Peyer's patch (tissue), 4 donors: ENCODE results near the gene MLXIPL. TPM values are rescaled to one million over a fixed set of nuclear protein-coding genes. Genes with fewer than 3 reads are reported as not detected.
"Not testable (repeated sequence)": the region's sequence is repeated elsewhere in the genome, so short reads cannot be mapped to it uniquely, and the experiment has no call there.

Experiments used
- DNase-seq, 3 donors: peaks; one replicate each; pipeline ENCODE4 v3.0.0-alpha.2; 2017 to 2019
- H3K27ac ChIP-seq, 4 donors: fragments of 200-600 bp; sonication (generic); one replicate each; pipeline ENCODE4 v1.5.1; 2016 to 2019
- H3K27me3 ChIP-seq, 2 donors: fragments of 200-600 bp; sonication (generic); one replicate each; pipeline ENCODE4 v1.5.1; 2019
- H3K36me3 ChIP-seq, 3 donors: fragments of 200-600 bp; sonication (generic); one replicate each; pipeline ENCODE4 v1.5.1; 2016 to 2019
- H3K4me1 ChIP-seq, 4 donors: fragments of 200-600 bp; sonication (generic); one replicate each; pipeline ENCODE4 v1.5.1; 2016 to 2019
- H3K4me3 ChIP-seq, 4 donors: fragments of 200-600 bp; sonication (generic); 1 replicate in 3 of 4; 2 replicates in 1 of 4; pipeline ENCODE4 v1.5.1; 2016 to 2019; ENCODE audit warnings: mild to moderate bottlenecking in 1 of 4
- H3K9me3 ChIP-seq, 4 donors: fragments of 200-600 bp; sonication (generic); one replicate each; pipeline ENCODE4 v1.5.1; 2016 to 2019; ENCODE audit warnings: mild to moderate bottlenecking in 1 of 4
- CTCF ChIP-seq, 6 experiments: fragments of 450-650 bp in 4 of 6; fragments of 200-600 bp in 2 of 6; sonication (generic) in 1 of 6; IDR thresholded peaks; one replicate each; pipeline ENCODE4 v1.5.1; 2017 to 2019; ENCODE audit warnings: antibody characterized with exemption in 6 of 6, mild to moderate bottlenecking in 3 of 6, moderate library complexity in 1 of 6
- POLR2A ChIP-seq, 2 donors: fragments of 450-650 bp; IDR thresholded peaks; one replicate each; pipeline ENCODE4 v1.5.1; 2017; ENCODE audit warnings: antibody characterized with exemption in 2 of 2, mild to moderate bottlenecking in 2 of 2, moderate library complexity in 2 of 2
- total RNA-seq, 4 donors: library from RNA; depleted of rRNA; stranded (reverse); fragments of >200 nt; gene quantifications; one replicate each; pipeline ENCODE4 v1.1.0, GENCODE V29; 2016

The MLXIPL gene
- total RNA-seq, 4 donors from 2014 or later: 114 to 465 (median 293) TPM

GRCh38 chr7:73582664-73583202 lies 41.6 kb downstream of the MLXIPL start:
- TF ChIP-seq CTCF (IDR thresholded peaks at IDR 0.05) (no peak), POLR2A (IDR thresholded peaks at IDR 0.05) (no peak)
- H3K9me3 ChIP-seq: no peaks in the 10 kb centered on the region
- no peak for DNase-seq
- no peaks in the 10 kb centered on the region for H3K27me3 ChIP-seq
- H3K4me3 ChIP-seq: no peak overlapping the region
- no peaks in the 10 kb centered on the region for H3K36me3 ChIP-seq
- H3K4me1 ChIP-seq: peaks cover 0 to 6% (median under 1%) of the 10 kb centered on the region in 4 donors
- no peak overlapping the region for H3K27ac ChIP-seq

DNA sequence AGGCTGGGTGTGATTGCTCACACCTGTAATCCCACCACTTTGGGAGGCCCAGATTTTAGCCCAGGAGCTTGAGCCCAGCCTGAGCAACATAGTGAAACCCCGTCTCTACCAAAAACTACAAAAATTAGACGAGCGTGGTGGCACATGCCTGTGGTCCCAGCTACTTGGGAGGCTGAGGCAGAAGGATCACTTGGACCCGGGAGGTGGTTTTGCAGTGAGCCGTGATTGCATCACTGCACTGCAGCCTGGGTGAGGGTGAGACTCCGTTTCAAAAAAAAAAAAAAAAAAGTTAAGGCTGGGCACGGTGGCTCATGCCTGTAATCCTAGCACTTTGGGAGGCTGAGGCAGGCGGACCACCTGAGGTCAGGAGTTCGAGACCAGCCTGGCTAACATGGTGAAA lies 43.3 kb downstream of the MLXIPL start:
- H3K9me3 ChIP-seq, H3K27me3 ChIP-seq, H3K27ac ChIP-seq, DNase-seq, H3K36me3 ChIP-seq, H3K4me3 ChIP-seq: not testable (repeated sequence)
- H3K4me1 ChIP-seq: peaks cover 0 to 23% (median 4%) of the 10 kb centered on the region in 4 donors

DNA sequence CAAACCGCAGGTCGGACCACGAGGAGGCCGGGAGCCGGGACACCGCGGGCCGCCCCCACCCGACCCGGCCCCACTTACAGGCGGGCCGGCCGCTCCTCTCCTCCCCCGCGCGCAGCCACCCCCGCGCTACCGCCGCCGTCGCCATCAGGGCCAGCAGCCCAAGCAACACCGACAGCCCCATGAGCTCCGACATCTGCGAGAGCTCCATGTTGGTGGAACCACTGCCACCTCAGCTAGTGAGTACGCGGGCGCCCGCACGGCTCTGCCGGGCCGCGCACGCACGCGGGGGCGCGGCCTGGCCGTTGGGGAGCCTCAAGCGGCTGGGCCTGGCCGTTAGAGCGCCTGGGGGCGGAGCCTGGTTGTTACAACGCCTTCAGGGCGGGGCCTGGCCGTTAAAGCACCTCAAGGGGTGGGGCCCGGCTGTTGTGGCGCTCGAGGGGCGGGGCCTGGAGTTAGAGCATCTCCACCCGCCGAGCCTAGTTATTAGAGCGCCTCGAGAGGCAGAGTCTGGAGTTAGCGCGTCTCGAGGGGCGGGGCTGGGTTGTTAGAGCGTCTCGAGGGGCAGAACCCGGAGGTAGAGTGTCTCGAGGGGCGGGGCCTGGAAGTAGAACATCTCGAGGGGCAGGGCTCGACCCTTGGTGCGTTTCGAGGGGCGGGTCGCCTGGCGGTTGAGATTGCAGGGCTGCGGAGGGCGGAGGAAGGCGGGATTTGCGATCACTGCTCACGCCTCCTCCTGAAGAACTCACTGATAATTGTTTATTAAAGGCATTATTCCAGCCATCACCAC lies 45.8 kb downstream of the MLXIPL start, which contains the start of gene TBL2:
TSS of gene TBL2 (minus strand) at position 238 of the 787 bp plus-strand sequence. CDS start at position 208, 30 bp downstream.
- peak within 1 kb of the TSS; percentile 90 to 94 (median 94) for H3K27ac ChIP-seq
- TF ChIP-seq CTCF (IDR thresholded peaks at IDR 0.05): peak in 3 of 6 experiments; percentile 7 to 16 (median 14)
- peak; percentile 80 to 90 for TF ChIP-seq POLR2A (IDR thresholded peaks at IDR 0.05)
- H3K4me3 ChIP-seq: peak within 1 kb of the TSS; percentile 88 to 100 (median 92)
- no peaks in the 10 kb centered on the region for H3K9me3 ChIP-seq
- H3K27me3 ChIP-seq: no peaks in the 10 kb centered on the region
- peaks cover 0 to 17% (median 0%) of the 10 kb centered on the region in 3 donors for H3K36me3 ChIP-seq
- H3K4me1 ChIP-seq: peaks cover 0 to 23% (median 4%) of the 10 kb centered on the region in 4 donors
- DNase-seq: peak; percentile 99 to 100 (median 100)

GRCh38 chr7:73577627-73578341 lies 46.5 kb downstream of the MLXIPL start:
- Histone ChIP-seq H3K36me3 (peaks cover 0 to 24% (median 0%) of the 10 kb centered on the region in 3 donors), H3K27ac (peak overlapping the region; percentile 90 to 94 (median 94)), H3K4me3 (peak overlapping the region; percentile 88 to 100 (median 92)), H3K27me3 (no peaks in the 10 kb centered on the region), H3K9me3 (no peaks in the 10 kb centered on the region), H3K4me1 (peaks cover 0 to 23% (median 4%) of the 10 kb centered on the region in 4 donors)
- peak in 1 of 3 donors; percentile 21 for DNase-seq
- TF ChIP-seq POLR2A (IDR thresholded peaks at IDR 0.05): no peak
- no peak for TF ChIP-seq CTCF (IDR thresholded peaks at IDR 0.05)

DNA sequence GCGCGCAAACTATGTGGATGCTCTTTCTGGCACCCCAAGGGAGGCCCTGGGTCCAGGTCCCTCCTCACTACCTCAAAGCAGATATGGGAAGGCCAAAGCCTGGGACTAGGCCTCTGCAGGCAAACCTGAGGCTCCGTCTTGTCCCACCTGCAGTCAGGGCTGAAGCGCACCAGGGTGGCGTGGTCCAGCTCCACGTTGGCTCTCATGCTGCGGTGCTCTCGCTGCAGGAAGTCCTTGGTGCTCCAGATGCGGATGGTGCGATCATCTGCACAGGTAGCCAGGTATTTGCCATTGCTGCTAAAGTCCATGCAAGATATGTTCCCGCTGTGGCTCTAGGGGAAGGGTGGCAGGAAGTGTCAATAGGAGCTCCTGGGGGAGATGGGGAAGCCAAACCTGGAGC lies 50.5 kb downstream of the MLXIPL start:
- no peaks in the 10 kb centered on the region for H3K27me3 ChIP-seq
- H3K4me3 ChIP-seq: no peak overlapping the region
- H3K9me3 ChIP-seq: no peaks in the 10 kb centered on the region
- H3K36me3 ChIP-seq: peaks cover 0 to 61% (median 0%) of the 10 kb centered on the region in 3 donors
- no peak for TF ChIP-seq CTCF (IDR thresholded peaks at IDR 0.05)
- TF ChIP-seq POLR2A (IDR thresholded peaks at IDR 0.05): no peak
- DNase-seq: no peak
- peaks cover 0 to 18% (median 4%) of the 10 kb centered on the region in 4 donors for H3K4me1 ChIP-seq
- H3K27ac ChIP-seq: no peak overlapping the region
